HepG2 (cell line): ENCODE measurements around the gene MAN1A1. TPM values are rescaled to one million over a fixed set of nuclear protein-coding genes. Genes with fewer than 3 reads are reported as not detected.

Experiments used
- ARID5B ChIP-seq: IDR thresholded peaks from 2 replicates; pipeline ENCODE4 v1.4.0; 2020; ENCODE audit warnings: mild to moderate bottlenecking, missing genetic modification reagents
- CAMTA2 ChIP-seq: sonication (generic); formaldehyde crosslinking; IDR thresholded peaks from 2 replicates; pipeline ENCODE4 v1.4.0; 2020; ENCODE audit warnings: mild to moderate bottlenecking, missing genetic modification reagents, borderline replicate concordance
- DZIP1 ChIP-seq: sonication (generic); formaldehyde crosslinking; IDR thresholded peaks from 2 replicates; pipeline ENCODE4 v1.5.0; 2020; ENCODE audit warnings: mild to moderate bottlenecking, missing genetic modification reagents
- GABPA ChIP-seq, 2 experiments: IDR thresholded peaks; 2 replicates each; pipeline ENCODE4 v1.6.1; 2011 to 2016; ENCODE audit warnings: low read depth in 2 of 2, low read length in 1 of 2, missing biosample characterization in 1 of 2, missing genetic modification characterization in 1 of 2
- IKZF1 ChIP-seq: fragments of 450-650 bp; IDR thresholded peaks from 2 replicates; pipeline ENCODE4 v1.7.1; 2016
- KDM2A ChIP-seq: sonication (generic); formaldehyde crosslinking; IDR thresholded peaks from 2 replicates; pipeline ENCODE4 v1.4.0; 2020; ENCODE audit warnings: low read depth, missing genetic modification reagents, borderline replicate concordance
- KMT2A ChIP-seq: sonication (generic); formaldehyde crosslinking; IDR thresholded peaks from 2 replicates; pipeline ENCODE4 v1.4.0; 2020; ENCODE audit warnings: missing genetic modification reagents
- MAF1 ChIP-seq: sonication (generic); formaldehyde crosslinking; IDR thresholded peaks from 2 replicates; pipeline ENCODE4 v1.5.0; 2020; ENCODE audit warnings: missing genetic modification reagents, borderline replicate concordance
- ONECUT2 ChIP-seq: sonication (generic); formaldehyde crosslinking; IDR thresholded peaks from 2 replicates; pipeline ENCODE4 v1.4.0; 2020; ENCODE audit warnings: missing genetic modification reagents
- PHB2 ChIP-seq: fragments of 450-650 bp; IDR thresholded peaks from 2 replicates; pipeline ENCODE4 v1.6.1; 2018; ENCODE audit not compliant: partially characterized antibody
- SKI ChIP-seq: fragments of 450-650 bp; IDR thresholded peaks from one replicate; pipeline ENCODE4 v1.6.1; 2018; ENCODE audit warnings: mild to moderate bottlenecking; ENCODE audit not compliant: partially characterized antibody
- SNAI1 ChIP-seq: sonication (generic); formaldehyde crosslinking; IDR thresholded peaks from 2 replicates; pipeline ENCODE4 v1.5.0; 2020; ENCODE audit warnings: mild to moderate bottlenecking, missing genetic modification reagents, borderline replicate concordance
- SOX5 ChIP-seq: IDR thresholded peaks from 2 replicates; pipeline ENCODE4 v1.6.1; 2016; ENCODE audit warnings: borderline replicate concordance
- SP1 ChIP-seq, 2 experiments: fragments of 450-650 bp in 1 of 2; sonication (generic) in 1 of 2; formaldehyde crosslinking in 1 of 2; IDR thresholded peaks; 2 replicates each; pipeline versions ENCODE4 v1.4.0 to v1.6.1; 2016 to 2020; ENCODE audit warnings: missing genetic modification reagents in 1 of 2
- SRSF9 ChIP-seq: fragments of 200-400 bp; formaldehyde crosslinking; IDR thresholded peaks from 2 replicates; pipeline ENCODE4 v1.6.1; 2018; ENCODE audit warnings: borderline replicate concordance, mild to moderate bottlenecking, low read depth, low read length; ENCODE audit not compliant: insufficient read depth, poor library complexity, severe bottlenecking
- USF2 ChIP-seq, 2 experiments: sonication (generic) in 1 of 2; formaldehyde crosslinking in 1 of 2; IDR thresholded peaks; 2 replicates each; pipeline versions ENCODE4 v1.5.1 to v1.6.1; 2011 to 2020; ENCODE audit warnings: borderline replicate concordance in 1 of 2, low read depth in 1 of 2, low read length in 1 of 2, mild to moderate bottlenecking in 1 of 2, missing genetic modification reagents in 1 of 2, moderate library complexity in 1 of 2
- ZFAT ChIP-seq: sonication (generic); formaldehyde crosslinking; conservative IDR thresholded peaks from 2 replicates; pipeline ENCODE4 v1.8.1; 2023; ENCODE audit warnings: missing genetic modification reagents, inconsistent platforms
- ZFP62 ChIP-seq: sonication (generic); formaldehyde crosslinking; IDR thresholded peaks from 2 replicates; pipeline ENCODE4 v1.4.0; 2020; ENCODE audit warnings: missing genetic modification reagents
- ZNF274 ChIP-seq: sonication (generic); formaldehyde crosslinking; IDR thresholded peaks from 2 replicates; pipeline ENCODE4 v1.5.1; 2020; ENCODE audit warnings: mild to moderate bottlenecking, missing genetic modification reagents
- ZNF382 ChIP-seq: sonication (generic); formaldehyde crosslinking; IDR thresholded peaks from 2 replicates; pipeline ENCODE4 v1.5.0; 2020; ENCODE audit warnings: missing genetic modification reagents, mild to moderate bottlenecking, borderline replicate concordance
- ZNF543 ChIP-seq: sonication (generic); formaldehyde crosslinking; IDR thresholded peaks from 2 replicates; pipeline ENCODE4 v1.4.0; 2020; ENCODE audit warnings: mild to moderate bottlenecking, missing genetic modification reagents
- ZNF709 ChIP-seq: sonication (generic); formaldehyde crosslinking; IDR thresholded peaks from 2 replicates; pipeline ENCODE4 v1.5.0; 2020; ENCODE audit warnings: mild to moderate bottlenecking, missing genetic modification reagents
- ZNF879 ChIP-seq: sonication (generic); formaldehyde crosslinking; IDR thresholded peaks from 2 replicates; pipeline ENCODE4 v1.8.1; 2023; ENCODE audit warnings: missing genetic modification reagents
- polyA plus RNA-seq, 8 experiments: library from polyadenylated mRNA; depleted of rRNA in 3 of 8; stranded (reverse) in 7 of 8; unstranded in 1 of 8; fragments of >200 nt; fragmentation: Illumina TruSeq in 4 of 8; extraction: Trizol in 4 of 8; gene quantifications; 2 replicates each; pipeline versions ENCODE4 v1.2.1 to v1.2.3, GENCODE V29; 2011 to 2016; ENCODE audit warnings: low read depth in 4 of 8, missing spikeins in 1 of 8, mixed read lengths in 1 of 8; ENCODE audit not compliant: insufficient read depth in 1 of 8
- total RNA-seq, 5 experiments: library from RNA; depleted of rRNA; stranded (reverse); fragments of >200 nt; fragmentation: Illumina TruSeq; extraction: Trizol; gene quantifications; 2 replicates each; pipeline ENCODE4 v1.2.3, GENCODE V29; 2016; ENCODE audit warnings: low read depth in 1 of 5

Gene MAN1A1
- total and polyA plus RNA-seq, 2 of the 13 experiments (the other 11 are each of a cell fraction or from before 2014, with no cell fraction given) = 156 to 236 TPM

DNA sequence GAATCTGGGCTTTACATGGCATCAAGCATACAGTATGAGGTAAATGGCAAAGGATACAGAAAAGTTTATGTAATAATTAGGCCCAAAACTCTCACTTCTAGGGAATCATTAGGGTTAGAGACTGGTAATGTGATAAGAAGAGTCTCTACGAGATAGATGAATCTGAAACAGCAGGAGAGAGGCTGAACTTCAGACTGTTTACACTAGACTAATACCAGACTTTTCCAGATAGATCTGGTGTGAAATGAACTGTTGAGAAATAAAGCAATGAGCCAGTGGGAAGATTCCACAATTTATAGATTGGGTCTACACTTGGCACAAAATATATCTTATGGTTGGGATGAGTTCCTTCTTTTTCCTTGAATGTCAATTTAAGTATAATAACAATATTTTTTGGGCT is 134.3 kb downstream of the MAN1A1 start (continued):
- TF ChIP-seq USF2 (IDR thresholded peaks at IDR 0.05; ENCODE audit: low read depth, low read length) (no peak), USF2 (CRISPR knock-in tag; IDR thresholded peaks at IDR 0.05; ENCODE audit: borderline replicate concordance) (no peak), ONECUT2 (CRISPR knock-in tag) (0 out of 2 replicates have a peak, but pooled peaks have one; percentile 7), MAF1 (CRISPR knock-in tag) (no peak), ARID5B (peak; percentile 59), KDM2A (CRISPR knock-in tag) (no peak), ZNF274 (CRISPR knock-in tag) (no peak), KMT2A (CRISPR knock-in tag) (no peak), PHB2 (no peak), ZFAT (CRISPR knock-in tag) (no peak), DZIP1 (CRISPR knock-in tag) (no peak), ZNF709 (no peak), ZNF879 (CRISPR knock-in tag) (no peak), SOX5 (peak; percentile 21; the same call in 1 of the 2 replicates), CAMTA2 (CRISPR knock-in tag) (no peak), SP1 (IDR thresholded peaks at IDR 0.05) (no peak), SP1 (CRISPR knock-in tag; IDR thresholded peaks at IDR 0.05) (no peak), ZNF543 (CRISPR knock-in tag) (no peak), ZFP62 (CRISPR knock-in tag) (no peak), SNAI1 (CRISPR knock-in tag) (no peak), GABPA (IDR thresholded peaks at IDR 0.05; ENCODE audit: low read depth, low read length) (no peak), GABPA (CRISPR knock-in tag; IDR thresholded peaks at IDR 0.05; ENCODE audit: low read depth) (no peak), SKI (peak; percentile 43), SRSF9 (no peak), IKZF1 (no peak), ZNF382 (CRISPR knock-in tag) (no peak)
